Measurements from ENCODE around the gene CAVIN4. TPM values are rescaled to one million over a fixed set of nuclear protein-coding genes. Genes with fewer than 3 reads are reported as not detected.

Gene CAVIN4, protein sequence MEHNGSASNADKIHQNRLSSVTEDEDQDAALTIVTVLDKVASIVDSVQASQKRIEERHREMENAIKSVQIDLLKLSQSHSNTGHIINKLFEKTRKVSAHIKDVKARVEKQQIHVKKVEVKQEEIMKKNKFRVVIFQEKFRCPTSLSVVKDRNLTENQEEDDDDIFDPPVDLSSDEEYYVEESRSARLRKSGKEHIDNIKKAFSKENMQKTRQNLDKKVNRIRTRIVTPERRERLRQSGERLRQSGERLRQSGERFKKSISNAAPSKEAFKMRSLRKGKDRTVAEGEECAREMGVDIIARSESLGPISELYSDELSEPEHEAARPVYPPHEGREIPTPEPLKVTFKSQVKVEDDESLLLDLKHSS
- 4.3 to 4.9 TPM (median 4.8 TPM) in 3 replicates for total RNA-seq

DNA sequence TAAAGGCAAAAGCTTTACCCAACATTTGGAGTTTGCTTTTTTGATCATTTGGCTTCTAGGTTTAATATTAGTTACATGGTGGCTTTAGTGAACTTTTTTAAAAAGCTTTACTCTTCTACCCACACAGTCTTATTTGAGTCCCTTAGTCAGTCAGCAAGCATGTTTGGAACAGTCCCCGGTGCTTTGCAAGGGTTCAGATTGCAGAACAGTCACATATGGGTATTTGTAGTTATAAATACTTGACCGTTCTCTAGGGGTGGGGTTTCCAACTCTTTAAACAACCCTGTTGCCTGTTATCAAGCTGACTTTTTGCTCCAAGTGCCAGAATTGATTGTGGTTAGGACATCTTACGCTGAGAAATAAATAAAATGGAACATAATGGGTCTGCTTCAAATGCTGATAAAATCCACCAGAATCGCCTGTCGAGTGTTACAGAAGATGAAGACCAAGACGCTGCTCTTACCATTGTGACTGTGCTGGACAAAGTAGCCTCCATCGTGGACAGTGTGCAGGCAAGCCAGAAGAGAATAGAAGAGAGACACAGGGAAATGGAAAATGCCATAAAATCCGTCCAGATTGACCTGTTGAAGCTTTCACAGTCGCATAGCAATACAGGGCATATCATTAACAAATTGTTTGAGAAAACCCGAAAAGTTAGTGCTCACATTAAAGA is at the start of gene CAVIN4:
TSS of gene CAVIN4 (plus strand) at position 304 of the 673 bp plus-strand sequence. CDS start at position 369, 65 bp downstream.
- no peak for DNase-seq (ENCODE audit: low spot score in 2 of 2, unreplicated experiment in 2 of 2)
- peaks cover 16% of the 10 kb centered on the region for H3K36me3 Mint-ChIP-seq
- H3K27me3 Mint-ChIP-seq (ENCODE audit: low read depth) = no peaks in the 10 kb centered on the region
- no peak within 1 kb of the TSS for H3K27ac Mint-ChIP-seq
- H3K4me3 Mint-ChIP-seq = no peak within 1 kb of the TSS
- H3K9me3 Mint-ChIP-seq = no peaks in the 10 kb centered on the region
- peaks cover 10% of the 10 kb centered on the region for H3K4me1 Mint-ChIP-seq
- TF ChIP-seq, protein P1, sequence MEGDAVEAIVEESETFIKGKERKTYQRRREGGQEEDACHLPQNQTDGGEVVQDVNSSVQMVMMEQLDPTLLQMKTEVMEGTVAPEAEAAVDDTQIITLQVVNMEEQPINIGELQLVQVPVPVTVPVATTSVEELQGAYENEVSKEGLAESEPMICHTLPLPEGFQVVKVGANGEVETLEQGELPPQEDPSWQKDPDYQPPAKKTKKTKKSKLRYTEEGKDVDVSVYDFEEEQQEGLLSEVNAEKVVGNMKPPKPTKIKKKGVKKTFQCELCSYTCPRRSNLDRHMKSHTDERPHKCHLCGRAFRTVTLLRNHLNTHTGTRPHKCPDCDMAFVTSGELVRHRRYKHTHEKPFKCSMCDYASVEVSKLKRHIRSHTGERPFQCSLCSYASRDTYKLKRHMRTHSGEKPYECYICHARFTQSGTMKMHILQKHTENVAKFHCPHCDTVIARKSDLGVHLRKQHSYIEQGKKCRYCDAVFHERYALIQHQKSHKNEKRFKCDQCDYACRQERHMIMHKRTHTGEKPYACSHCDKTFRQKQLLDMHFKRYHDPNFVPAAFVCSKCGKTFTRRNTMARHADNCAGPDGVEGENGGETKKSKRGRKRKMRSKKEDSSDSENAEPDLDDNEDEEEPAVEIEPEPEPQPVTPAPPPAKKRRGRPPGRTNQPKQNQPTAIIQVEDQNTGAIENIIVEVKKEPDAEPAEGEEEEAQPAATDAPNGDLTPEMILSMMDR (IDR thresholded peaks at IDR 0.05; ENCODE audit: unreplicated experiment) = no peak

DNA sequence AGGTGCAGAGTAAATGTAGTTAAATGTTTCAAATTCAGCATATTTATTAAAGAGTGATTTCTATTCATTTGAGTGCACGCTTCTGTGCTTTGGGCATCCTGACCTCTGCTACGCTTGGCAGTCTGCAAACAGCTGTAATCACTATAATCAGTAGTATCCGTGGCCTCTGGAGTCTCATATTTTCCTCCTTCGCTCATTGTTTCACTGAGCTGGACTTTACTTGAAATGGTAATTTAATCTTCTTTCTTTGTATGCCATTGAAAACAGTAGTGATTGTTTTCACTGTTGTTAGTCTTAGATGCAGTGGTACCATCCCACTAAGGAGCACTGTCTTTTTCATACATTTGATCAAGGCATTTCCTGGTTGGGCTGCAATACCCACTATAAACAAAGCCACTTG is 43.5 kb upstream of the CAVIN4 start:
- Mint-ChIP-seq H3K27ac (no peak overlapping the region), H3K4me3 (no peak overlapping the region), H3K36me3 (peaks cover 9% of the 10 kb centered on the region), H3K9me3 (peaks cover 4% of the 10 kb centered on the region), H3K27me3 (ENCODE audit: low read depth) (no peaks in the 10 kb centered on the region), H3K4me1 (no peaks in the 10 kb centered on the region)
- DNase-seq (ENCODE audit: low spot score in 2 of 2, unreplicated experiment in 2 of 2) = no peak
- TF ChIP-seq, protein P1 (IDR thresholded peaks at IDR 0.05; ENCODE audit: unreplicated experiment) = no peak

DNA sequence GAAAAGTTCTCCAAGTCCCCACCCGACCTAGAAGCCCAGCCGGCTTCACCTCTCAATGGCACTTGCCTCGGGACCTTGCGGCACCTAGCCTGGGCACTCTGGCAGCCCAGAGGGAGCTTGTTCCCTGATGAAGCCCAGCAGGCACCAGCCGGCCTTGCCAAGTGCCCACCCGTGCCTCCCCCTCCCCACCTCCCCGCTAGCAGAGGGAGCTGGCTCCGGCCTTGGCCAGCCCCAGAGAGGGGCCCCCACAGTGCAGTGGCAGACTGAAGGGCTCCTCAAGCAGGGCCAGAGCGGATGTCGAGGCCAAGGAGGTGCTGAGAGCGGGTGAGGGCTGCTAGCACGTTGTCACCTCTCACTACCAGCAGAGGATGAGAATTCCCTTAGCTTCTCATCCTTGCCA is 37.6 kb upstream of the CAVIN4 start:
- H3K4me3 Mint-ChIP-seq = no peak overlapping the region
- DNase-seq (ENCODE audit: low spot score in 2 of 2, unreplicated experiment in 2 of 2) = no peak
- no peaks in the 10 kb centered on the region for H3K4me1 Mint-ChIP-seq
- H3K36me3 Mint-ChIP-seq = peaks cover 54% of the 10 kb centered on the region
- H3K27ac Mint-ChIP-seq = no peak overlapping the region
- H3K27me3 Mint-ChIP-seq (ENCODE audit: low read depth) = no peaks in the 10 kb centered on the region
- H3K9me3 Mint-ChIP-seq = peaks cover 31% of the 10 kb centered on the region
- TF ChIP-seq, protein P1 (IDR thresholded peaks at IDR 0.05; ENCODE audit: unreplicated experiment) = no peak

DNA sequence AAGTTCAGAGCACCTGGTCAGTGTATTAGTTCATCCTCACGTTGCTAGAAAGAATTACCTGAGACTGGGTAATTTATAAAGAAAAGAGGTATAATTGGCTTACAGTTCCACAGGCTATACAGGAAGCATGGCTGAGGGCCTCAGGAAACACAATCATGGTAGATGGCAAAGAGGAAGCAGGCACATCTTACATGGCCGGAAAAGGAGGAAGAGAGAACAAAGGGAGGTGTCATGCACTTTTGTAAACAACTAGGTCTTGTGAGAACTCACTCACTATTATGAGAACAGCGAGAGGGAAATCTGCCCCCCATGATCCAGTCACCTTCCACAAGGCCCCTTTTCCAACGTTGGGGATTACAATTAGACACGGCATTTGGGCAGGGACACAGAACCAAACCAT is 28.8 kb upstream of the CAVIN4 start:
- H3K27me3 Mint-ChIP-seq (ENCODE audit: low read depth) = no peaks in the 10 kb centered on the region
- H3K27ac Mint-ChIP-seq = no peak overlapping the region
- peaks cover 52% of the 10 kb centered on the region for H3K36me3 Mint-ChIP-seq
- no peak overlapping the region for H3K4me3 Mint-ChIP-seq
- H3K9me3 Mint-ChIP-seq = peaks cover 23% of the 10 kb centered on the region
- no peaks in the 10 kb centered on the region for H3K4me1 Mint-ChIP-seq
- DNase-seq (ENCODE audit: low spot score in 2 of 2, unreplicated experiment in 2 of 2) = no peak
- TF ChIP-seq, protein P1 (IDR thresholded peaks at IDR 0.05; ENCODE audit: unreplicated experiment) = no peak

DNA sequence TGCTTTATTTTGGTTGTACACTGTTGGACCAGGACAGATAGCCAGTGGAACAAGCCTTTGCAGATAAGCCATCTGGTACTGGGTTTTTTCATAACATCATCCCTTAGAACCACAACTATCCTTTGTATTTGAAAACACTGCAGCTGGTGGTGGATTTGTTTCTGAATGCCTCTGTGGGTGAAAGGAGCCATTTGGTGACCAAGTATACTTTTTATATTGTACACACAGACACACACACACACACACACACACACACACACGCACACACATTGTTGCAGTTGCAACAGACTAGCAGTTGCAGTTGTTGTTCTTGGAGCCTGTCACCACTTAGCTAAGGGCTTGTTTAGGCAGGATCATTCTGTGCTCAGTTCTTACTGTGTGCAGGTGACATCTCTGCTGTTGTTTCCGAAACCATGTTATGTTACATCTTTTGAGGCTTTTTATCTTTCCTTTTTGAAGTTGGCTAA is 22.9 kb upstream of the CAVIN4 start:
- Mint-ChIP-seq H3K36me3 (peaks cover 23% of the 10 kb centered on the region), H3K4me1 (no peaks in the 10 kb centered on the region), H3K27ac (no peak overlapping the region)

More for the DNA sequence above, 22.9 kb upstream of the CAVIN4 start:
- Mint-ChIP-seq H3K9me3 (peaks cover 3% of the 10 kb centered on the region), H3K4me3 (no peak overlapping the region), H3K27me3 (ENCODE audit: low read depth) (no peaks in the 10 kb centered on the region)
- no peak for DNase-seq (ENCODE audit: low spot score in 2 of 2, unreplicated experiment in 2 of 2)
- TF ChIP-seq, protein P1 (IDR thresholded peaks at IDR 0.05; ENCODE audit: unreplicated experiment) = no peak

Measured in mesothelial cell of epicardium (in vitro differentiated cells).